CD4-positive, alpha-beta T cell treated with Interleukin-1 beta for 1 hour (primary cell): Measurements from ENCODE around the gene TMC5.
"Not testable (repeated sequence)": the region's sequence is repeated elsewhere in the genome, so short reads cannot be mapped to it uniquely, and the experiment has no call there.

ENCODE experiments used
- DNase-seq, 2 donors: peaks; one replicate each; pipeline ENCODE4 v3.0.0-alpha.2; 2020 to 2022

Gene TMC5

GRCh38 chr16:19410435-19411171 lies 7.1 kb upstream of the TMC5 start:
- no peak for DNase-seq

- no peak for DNase-seq
Measured at GRCh38 chr16:19411298-19411697, 6.4 kb upstream of the TMC5 start.

- not testable (repeated sequence) for DNase-seq
Measured at GRCh38 chr16:19412055-19412454, 5.6 kb upstream of the TMC5 start.

GRCh38 chr16:19415461-19415860 lies 2.2 kb upstream of the TMC5 start:
- DNase-seq: no peak

GRCh38 chr16:19415918-19416317 lies 1.8 kb upstream of the TMC5 start:
- DNase-seq: no peak

GRCh38 chr16:19418200-19418599 lies 517 bp downstream of the TMC5 start:
- no peak for DNase-seq

- DNase-seq: no peak
Measured at GRCh38 chr16:19419698-19420075, 2.0 kb downstream of the TMC5 start.

- DNase-seq: no peak
Measured at GRCh38 chr16:19424478-19424877, 6.8 kb downstream of the TMC5 start.

- no peak for DNase-seq
Measured at GRCh38 chr16:19430345-19430744, 12.7 kb downstream of the TMC5 start.

- no peak for DNase-seq
Measured at GRCh38 chr16:19431636-19432340, 14.1 kb downstream of the TMC5 start.

GRCh38 chr16:19432429-19432828 lies 14.7 kb downstream of the TMC5 start:
- no peak for DNase-seq

- DNase-seq: no peak
Measured at GRCh38 chr16:19434584-19434983, 16.9 kb downstream of the TMC5 start.

GRCh38 chr16:19436540-19436939 lies 18.9 kb downstream of the TMC5 start:
- DNase-seq: no peak

GRCh38 chr16:19437280-19437679 lies 19.6 kb downstream of the TMC5 start:
- DNase-seq: no peak

- no peak for DNase-seq
Measured at GRCh38 chr16:19438739-19439138, 21.1 kb downstream of the TMC5 start.

- DNase-seq: no peak
Measured at GRCh38 chr16:19439483-19439882, 21.8 kb downstream of the TMC5 start.

GRCh38 chr16:19443659-19444058 lies 26.0 kb downstream of the TMC5 start:
- DNase-seq: no peak

GRCh38 chr16:19446300-19446846 lies 28.7 kb downstream of the TMC5 start:
- no peak for DNase-seq

- DNase-seq: no peak
Measured at GRCh38 chr16:19446886-19447285, 29.2 kb downstream of the TMC5 start.

- no peak for DNase-seq
Measured at GRCh38 chr16:19450186-19450585, 32.5 kb downstream of the TMC5 start.

GRCh38 chr16:19458722-19459379 lies 41.2 kb downstream of the TMC5 start:
- DNase-seq: no peak

- DNase-seq: no peak
Measured at GRCh38 chr16:19460397-19460796, 42.7 kb downstream of the TMC5 start.

- no peak for DNase-seq
Measured at GRCh38 chr16:19463468-19464315, 46.0 kb downstream of the TMC5 start.
